ENCODE results near the gene PDE6A.

Gene PDE6A

DNA sequence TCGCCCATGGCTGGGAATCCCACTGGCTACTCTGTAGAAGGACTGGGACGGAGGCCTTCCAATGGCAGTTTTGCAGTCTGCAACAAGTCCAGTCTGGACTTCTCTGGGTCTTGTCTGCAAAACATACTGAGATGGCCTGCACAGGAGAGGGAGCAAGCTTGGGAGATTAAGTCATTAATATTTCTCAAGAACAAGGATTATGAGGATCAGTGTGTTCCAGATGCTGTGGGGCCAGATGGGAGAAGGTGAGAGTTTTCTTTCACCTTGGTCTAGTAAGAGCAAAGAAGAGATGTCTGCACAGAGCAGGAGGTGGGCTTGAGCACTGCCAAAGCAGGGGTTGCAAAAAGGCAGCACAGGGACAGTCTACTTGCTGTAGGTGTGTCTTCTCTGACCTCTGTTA, at the start of gene PDE6A:
Gene PDE6A, minus strand, starts transcription at position 128 of the 400 bp plus-strand sequence. Its CDS starts 120 bp downstream, at position 8.
- DNase-seq: no peak
- intact Hi-C loops (cut with DNase I): no loop called here

DNA sequence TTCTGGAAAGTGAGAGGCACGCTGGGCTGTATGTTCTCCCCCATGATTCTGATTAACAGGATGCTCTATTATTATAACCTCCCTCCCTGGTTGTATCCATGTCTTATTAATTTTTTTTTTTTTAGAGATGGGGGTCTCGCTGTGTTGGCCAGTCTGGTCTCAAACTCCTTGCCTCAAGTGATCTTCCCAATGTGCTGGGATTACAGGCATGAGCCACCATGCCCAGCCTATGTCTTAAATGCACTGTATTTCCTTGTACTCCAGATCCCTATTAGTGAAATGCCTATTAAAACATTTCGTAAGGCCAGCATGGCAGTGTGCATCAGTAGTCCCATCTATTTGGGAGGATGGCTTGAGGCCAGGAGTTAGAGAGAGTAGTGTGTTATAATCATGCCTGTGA, 48.9 kb upstream of the PDE6A start:
- intact Hi-C loops (cut with DNase I): loop anchor here (5.0 kb wide), 1 partner anchor 356 kb away; no protein-coding TSS in a partner anchor
- DNase-seq: no peak

DNA sequence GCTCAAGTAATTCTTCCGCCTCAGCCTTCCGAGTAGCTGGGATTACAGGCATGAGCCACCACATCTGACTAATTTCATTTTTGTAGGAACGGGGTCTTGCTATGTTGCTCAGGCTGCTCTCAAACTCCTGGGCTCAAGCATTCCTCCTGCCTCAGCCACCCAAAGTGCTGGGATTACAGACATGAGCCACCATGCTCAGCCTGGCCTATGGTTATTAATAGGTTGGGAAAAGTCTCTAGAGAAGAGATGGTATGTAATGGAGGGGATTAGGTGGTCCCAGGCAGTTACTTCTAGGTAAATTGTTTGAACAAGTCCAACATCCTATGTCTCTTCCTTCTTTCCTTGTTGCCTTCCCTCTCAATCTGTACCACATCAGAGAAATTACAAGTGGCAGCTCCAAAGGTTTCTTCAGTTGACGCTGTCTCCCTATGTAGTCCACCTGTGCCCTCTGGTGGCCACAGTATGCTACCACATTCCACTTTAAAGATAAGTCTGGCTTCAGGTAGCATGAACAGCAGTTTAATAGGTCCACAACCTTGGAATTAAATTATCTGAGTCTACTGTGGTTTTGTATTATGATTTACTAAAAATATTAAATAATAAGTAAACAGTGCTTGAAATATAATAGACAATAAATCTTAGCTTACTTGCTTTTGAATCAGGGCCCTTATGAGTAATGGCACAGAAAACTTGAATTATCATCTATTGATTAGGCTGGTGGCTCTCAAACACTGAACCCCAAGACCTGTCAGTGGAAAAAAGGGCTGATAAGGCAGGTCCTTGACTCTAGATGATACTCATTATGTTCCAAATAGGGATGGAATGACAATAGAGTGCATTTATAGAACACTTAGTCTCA, 46.2 kb upstream of the PDE6A start:
- peak in 7 of 10 donors; percentile 37 to 91 (median 66) for DNase-seq
- intact Hi-C loops (cut with DNase I): loop anchor here (2.0 to 5.0 kb wide), 2 partner anchors 154 to 353 kb away; no protein-coding TSS in a partner anchor

DNA sequence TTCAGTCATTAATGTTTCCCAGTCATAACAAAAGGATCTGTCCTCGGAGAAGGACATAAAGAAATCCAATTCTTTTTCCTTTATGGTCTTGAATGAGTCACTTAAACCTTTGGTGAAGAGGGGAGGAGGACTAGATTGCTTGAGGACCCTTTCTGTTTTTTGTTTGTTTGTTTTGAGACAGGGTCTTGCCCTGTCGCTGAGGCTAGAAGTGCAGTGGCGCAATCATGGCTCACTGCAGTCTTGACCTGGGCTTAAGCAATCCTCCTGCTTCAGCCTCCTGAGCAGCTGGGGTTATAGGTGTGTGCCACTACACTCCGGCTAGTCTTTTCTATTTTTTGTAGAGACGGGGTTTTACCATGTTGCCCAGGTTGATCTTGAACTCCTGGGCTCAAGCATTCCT, 43.5 kb upstream of the PDE6A start:
- intact Hi-C loops (cut with DNase I): no loop called here
- no peak for DNase-seq

DNA sequence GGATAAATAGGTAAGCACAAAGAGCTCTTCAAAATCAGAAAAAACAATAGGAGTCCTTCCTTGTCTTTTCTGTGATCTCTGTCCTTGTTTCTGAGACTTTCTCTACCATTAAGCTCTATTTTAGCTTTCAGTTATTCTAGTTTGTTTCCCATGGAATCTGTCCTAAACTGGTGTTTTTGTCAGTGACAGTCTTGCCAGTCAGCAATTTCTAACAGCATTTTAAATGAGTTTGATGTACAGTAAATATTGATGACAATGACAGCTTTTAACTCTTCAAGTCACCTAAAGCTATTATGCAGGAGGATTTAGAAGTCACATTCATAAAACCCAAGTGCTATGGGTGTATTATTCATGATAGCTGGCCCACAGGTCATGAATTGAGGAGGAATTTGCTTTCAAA, 37.9 kb upstream of the PDE6A start:
- intact Hi-C loops (cut with DNase I): no loop called here
- DNase-seq: no peak

DNA sequence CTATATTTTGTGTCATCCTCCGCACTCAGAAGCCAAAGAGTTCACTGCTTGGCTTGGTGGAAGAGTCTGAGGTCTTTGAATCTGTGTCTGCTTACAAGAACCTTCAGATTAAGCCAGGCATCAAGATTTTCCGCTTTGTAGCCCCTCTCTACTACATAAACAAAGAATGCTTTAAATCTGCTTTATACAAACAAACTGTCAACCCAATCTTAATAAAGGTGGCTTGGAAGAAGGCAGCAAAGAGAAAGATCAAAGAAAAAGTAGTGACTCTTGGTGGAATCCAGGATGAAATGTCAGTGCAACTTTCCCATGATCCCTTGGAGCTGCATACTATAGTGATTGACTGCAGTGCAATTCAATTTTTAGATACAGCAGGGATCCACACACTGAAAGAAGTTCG, 36.6 kb upstream of the PDE6A start:
- intact Hi-C loops (cut with DNase I): no loop called here
- no peak for DNase-seq

DNA sequence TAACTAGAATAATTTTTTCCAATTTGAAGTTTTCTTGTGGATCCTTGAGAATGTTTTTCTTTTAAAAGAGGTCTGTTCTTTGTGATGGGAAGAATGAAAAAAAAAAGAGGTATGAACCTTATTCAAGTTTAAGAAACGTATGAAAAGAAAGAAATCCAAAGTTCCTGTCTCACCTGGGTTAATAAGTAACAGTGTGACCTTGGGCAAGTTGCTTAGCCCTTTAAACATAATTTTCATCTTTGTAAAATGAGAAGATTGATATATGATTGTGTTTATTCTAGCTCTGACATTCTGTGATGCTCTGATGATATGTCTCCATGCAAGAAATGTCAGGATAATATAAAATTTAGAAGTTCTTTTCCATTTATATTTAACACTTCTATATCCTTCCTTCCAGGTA, 35.3 kb upstream of the PDE6A start:
- no peak for DNase-seq
- intact Hi-C loops (cut with DNase I): no loop called here

DNA sequence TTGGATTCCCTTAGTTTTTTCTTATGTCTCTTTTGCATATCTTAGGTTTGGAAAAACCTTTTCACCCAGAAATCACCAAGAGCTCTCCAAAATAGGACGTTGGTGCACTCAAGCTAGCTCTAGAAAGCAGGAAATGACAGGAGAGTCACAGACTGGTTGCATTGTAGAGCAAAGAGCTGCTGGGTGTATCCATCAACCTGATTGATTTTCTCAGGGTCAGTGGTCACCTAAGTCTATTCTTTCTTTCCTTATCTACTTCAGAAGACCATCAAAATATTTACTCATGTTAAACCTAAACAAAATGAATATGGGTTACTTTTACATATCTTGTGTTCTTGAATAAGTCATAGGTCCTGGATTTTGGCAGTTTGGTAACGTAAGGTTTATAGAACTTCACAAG, 30.8 kb upstream of the PDE6A start:
- DNase-seq: no peak
- intact Hi-C loops (cut with DNase I): no loop called here

DNA sequence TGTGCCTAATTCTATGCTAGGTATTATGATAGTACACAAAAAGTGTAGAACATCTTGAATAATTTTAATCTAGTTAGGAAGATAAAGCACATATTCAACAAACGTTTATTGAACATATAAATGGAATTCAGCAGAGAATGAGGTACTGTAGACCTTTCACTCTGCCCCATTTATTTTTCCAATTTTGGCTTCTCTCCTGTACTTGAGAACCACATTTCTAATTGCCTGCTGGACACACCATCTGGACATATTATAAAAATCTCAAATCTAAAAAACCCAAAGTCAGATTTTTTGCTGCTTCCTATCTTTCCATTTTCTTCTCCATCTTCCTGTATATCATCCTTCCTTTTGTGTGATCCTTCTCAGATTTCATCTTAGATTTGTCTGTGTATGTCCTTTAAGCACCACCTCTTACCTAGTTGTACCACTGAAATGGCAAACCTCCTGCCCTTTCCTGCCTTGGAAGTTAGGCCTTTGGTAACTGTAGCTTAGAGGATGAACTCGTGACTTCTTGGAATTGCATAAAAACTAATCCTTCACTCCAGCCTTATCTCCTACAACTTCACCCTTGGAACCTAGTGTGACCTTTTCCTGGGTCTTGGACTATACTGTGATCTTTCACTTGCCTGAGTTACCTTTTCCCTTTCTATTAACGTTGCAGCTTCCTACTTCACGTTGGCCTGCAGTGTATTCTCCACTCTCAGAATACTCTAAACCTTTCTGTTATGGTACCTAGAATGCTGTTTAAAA, 24.8 kb upstream of the PDE6A start:
- DNase-seq: no peak
- intact Hi-C loops (cut with DNase I): no loop called here

DNA sequence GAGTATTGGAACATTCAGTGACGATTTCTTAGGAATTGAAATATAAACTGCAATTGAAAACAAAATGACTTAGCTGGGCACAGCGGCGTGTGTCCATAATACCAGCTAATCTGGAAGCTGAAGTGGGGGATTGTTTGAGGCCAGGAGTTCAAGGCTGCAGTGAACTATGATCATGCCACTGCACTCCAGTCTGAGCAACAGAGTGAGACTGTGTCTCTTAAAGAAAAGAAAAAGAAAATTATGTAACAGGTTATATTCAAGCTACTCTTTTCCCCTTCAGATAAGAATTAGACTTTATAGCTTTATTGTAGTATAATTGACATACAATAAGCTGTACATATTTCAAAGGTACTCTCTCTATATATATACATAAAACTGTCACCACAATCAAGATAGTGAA, 22.4 kb upstream of the PDE6A start:
- no peak for DNase-seq
- intact Hi-C loops (cut with DNase I): no loop called here

DNA sequence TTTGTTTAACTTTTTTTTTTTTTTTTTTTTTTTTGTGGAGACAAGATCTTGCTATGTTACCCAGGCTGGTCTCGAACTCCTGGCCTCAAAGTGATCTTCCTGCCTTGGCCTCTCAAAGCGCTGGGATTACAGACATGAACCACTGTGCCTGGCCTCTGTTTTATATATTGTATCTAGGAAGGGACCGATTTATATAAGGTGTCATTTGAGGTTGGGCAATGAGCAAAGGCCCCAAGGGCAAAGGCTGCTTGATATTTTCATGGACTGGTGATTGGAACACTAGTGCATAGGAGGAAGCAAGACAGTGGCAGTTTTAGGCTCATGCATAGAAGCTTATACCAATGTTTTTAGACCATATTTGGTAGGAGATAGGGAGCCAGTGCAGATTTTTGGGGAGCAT, 19.1 kb upstream of the PDE6A start:
- intact Hi-C loops (cut with DNase I): loop anchor here (5.0 kb wide), 2 partner anchors 39 to 111 kb away; partner anchors contain the start of genes HMGXB3 and TIGD6
- no peak for DNase-seq

DNA sequence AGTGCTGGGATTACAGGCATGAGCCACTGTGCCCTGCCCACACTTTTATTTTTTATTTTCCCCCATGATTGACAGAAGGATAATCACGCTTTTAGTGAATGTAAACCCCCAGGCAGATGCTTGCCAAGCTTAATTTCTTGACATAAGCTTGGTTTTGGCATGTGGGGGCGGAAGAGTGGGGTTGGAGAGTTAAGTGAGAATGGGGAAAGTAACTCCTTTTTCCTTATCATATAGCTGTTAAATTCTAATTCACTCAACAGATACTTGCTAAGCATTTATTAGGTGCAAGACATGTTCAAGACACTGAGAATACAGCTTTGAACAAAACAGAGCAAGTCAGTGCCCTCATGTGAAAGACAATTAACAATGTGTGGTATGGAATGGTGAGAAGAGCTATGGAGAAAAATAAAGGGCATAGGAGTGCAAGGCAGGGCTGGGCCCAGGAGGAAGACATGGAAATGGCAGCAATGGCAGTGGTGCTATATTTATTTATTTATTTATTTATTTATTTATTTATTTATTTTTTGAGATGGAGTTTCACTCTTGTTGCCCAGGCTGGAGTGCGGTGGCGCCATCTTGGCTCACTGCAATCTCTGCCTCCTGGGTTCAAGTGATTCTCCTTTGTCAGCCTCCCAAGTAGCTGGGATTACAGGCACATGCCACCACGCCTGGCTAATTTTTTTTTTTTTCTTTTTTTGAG, 18.2 kb upstream of the PDE6A start:
- intact Hi-C loops (cut with DNase I): loop anchor here (1.0 to 5.0 kb wide), 3 partner anchors 40 to 125 kb away; partner anchors contain the start of genes HMGXB3 and TIGD6
- DNase-seq: no peak

DNA sequence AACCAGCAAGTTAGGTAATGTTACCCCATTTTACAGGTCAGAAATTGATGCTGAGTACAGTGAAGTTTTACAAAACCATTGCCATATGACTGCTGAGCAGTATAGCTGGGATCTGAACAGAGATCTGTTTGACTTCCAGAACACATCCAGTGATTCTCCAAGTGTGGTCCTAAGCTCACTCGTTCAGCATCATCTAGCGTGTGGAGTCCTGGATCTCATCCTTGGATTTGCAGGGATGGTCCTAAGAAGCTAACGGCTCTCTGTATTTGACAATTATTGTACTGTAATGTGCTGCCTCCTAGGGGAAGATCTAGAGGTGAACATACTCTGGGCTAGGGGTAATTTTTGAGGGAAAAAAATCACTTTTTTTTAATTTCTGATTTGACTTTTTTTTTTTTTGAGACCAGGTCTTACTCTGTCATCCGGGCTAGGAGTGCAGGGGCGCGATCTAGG, 17.4 kb upstream of the PDE6A start:
- intact Hi-C loops (cut with DNase I): loop anchor here (1.0 to 5.0 kb wide), 3 partner anchors 40 to 125 kb away; partner anchors contain the start of genes HMGXB3 and TIGD6
- no peak for DNase-seq

DNA sequence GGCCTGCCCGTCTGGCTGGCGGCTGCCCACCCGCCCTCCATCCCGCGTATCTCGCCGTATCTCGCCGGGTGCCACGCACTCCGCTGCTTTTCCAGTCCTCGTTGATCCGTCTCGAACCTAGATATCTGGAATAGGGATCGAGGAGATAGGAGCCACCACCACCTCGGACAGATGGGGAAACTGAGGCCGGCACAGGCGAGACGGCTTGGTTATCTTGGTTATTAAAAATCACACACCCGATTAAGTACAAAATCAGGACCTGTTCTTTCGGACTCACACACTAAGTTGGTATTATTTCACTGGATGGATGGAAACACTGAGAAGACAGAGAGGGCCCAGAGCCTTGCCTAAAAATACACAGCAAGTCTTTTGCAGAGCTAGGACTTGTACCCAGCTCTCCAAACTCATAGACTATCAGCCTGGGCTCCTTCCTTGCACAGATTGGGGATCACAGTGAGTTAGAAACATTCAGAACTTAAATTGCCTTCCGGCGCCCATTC, 16.6 kb upstream of the PDE6A start:
- intact Hi-C loops (cut with DNase I): loop anchor here (5.0 kb wide), 2 partner anchors 41 to 109 kb away; partner anchors contain the start of genes HMGXB3 and TIGD6
- DNase-seq: no peak

DNA sequence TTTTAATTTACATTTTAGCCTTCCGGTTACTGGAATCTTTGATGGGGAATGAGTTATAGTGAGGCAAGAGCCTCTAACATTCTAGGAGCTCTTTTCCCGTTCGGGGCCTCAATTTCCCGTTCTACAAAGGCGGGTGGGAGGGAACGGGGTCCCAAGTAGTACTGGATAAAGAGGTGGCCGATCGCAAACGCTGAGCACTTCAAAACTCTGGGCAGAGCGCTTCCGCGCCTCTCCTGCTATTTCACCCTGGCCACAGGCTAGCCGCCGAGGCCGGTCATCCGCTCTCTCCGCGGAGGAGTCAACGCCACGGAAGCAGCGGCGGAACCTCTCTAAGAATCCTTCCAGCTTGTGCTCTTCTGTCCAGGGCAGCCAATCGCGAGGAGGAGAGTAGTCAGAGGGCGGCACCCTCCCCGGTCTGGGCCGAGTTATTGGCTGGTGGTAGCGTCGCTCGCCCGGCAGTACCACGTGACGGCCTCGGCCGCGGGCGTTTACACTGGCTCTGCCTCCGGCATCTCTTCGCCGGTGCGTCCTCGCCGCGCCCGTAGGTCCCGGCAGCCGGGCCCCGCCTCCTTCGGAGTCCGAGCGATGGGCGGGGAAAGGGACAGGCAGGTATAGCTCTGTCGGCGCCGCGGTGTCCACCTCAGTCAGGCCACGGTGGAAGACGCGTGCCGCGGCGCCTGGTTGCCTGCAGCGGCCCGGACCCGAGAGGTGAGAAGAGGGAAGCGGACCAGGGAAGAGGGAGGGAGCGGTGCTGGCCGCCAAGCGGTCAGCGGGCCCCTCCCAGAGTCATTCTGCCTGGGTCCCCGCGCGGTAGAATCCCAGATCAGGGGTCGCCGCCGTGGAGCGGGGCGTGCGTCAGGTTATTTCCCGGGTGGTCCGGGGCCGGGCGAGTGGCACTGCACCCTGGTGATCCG, 15.9 kb upstream of the PDE6A start, which contains the start of gene SLC26A2:
Gene SLC26A2, plus strand, starts transcription at position 487 of the 914 bp plus-strand sequence. CDS start 16,895 bp downstream, outside the sequence.
- peak; percentile 96 to 100 (median 98) for DNase-seq
- intact Hi-C loops (cut with DNase I): loop anchor here (5.0 kb wide), 2 partner anchors 42 to 108 kb away; partner anchors contain the start of genes HMGXB3 and TIGD6

DNA sequence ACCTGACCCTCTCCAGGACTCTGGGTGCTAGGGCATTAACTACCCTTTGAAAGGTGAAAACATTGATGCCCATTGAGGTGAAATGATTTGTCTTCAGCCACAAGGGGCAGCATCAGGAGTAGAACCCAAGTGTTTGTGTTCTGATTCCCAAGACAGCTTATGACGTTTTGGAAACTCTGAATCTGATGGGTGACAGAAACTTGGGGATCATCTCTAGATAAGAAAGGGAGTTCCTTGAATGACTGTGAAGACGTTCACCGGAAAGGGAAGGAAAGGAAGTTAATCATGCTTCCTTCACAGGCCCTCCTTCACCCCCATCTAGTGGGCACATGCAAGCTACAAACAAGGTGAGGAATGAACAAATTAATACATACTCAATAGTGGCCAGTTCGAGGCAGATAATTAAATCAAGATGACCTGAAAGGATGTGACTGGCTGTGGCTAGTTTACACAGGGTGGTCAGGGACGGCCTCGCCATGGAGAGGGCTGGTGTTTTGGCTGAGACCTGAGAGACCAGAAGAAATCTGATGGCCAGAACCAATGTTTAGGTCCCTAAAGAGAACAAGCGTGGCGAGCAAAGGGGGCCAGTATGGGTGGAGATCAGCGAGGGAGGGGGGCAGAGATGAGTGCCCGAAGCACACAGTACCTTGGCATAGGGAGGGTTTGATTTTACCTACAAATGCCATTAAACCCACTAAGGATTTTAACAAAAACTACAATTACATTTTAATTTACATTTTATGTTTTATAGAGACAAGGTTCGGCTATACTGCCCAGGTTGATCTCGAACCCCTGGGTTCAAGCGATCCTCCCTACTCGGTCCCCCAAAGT, 15.0 kb upstream of the PDE6A start:
- no peak for DNase-seq
- intact Hi-C loops (cut with DNase I): loop anchor here (5.0 kb wide), 2 partner anchors 43 to 107 kb away; partner anchors contain the start of genes HMGXB3 and TIGD6

DNA sequence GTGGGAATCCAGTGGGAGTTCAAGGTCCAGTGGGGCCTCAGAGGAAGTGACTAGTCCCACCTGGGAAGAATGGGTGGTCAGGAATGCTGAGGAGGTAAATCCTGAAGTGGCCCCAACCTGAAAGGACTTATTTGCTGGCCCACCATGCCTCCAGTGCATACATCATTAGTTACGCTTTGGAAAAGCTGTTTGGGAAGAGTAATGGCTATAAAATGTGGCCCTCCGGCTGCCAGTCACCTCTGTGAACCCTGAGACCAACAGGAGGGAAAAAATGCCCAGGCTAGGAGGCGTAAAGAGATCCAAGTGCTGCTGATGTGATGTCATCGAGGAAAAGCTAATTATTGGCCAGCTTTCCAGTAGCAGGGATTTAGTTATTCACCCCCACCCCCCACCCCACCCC, 13.3 kb upstream of the PDE6A start:
- intact Hi-C loops (cut with DNase I): no loop called here
- no peak for DNase-seq

DNA sequence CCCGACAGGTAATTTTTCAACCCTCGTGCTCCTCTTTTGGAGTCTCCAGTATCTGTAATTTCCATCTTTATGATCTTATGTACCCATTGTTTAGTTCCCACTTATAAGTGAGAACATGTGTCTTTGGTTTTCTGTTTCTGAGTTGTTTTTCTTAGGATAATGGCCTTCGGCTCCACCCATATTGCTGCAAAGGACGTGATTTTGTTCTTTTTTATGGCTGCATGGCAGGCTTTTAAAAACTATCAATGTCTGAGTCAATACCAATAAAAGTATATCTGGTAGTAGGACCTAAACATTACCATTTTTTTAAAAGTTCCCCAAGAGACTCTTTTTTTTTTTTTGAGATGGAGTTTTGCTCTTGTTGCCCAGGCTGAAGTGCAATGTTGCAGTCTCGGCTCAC, 12.1 kb upstream of the PDE6A start:
- intact Hi-C loops (cut with DNase I): no loop called here
- no peak for DNase-seq

Data from posterior cingulate gyrus (tissue), 11 donors.